HepG2 (cell line): Measurements from ENCODE around the gene SMAP2. TPM values are rescaled to one million over a fixed set of nuclear protein-coding genes. Genes with fewer than 3 reads are reported as not detected.

Experiments used
- BRD4 ChIP-seq: sonication (generic); formaldehyde crosslinking; IDR thresholded peaks from 2 replicates; pipeline ENCODE4 v1.4.0; 2020; ENCODE audit warnings: missing genetic modification reagents
- FOXA1 ChIP-seq, 2 experiments: fragments of 450-650 bp in 1 of 2; sonication (generic) in 1 of 2; formaldehyde crosslinking in 1 of 2; IDR thresholded peaks; 2 replicates each; pipeline versions ENCODE4 v1.4.0 to v1.6.1; 2016 to 2020; ENCODE audit warnings: missing genetic modification reagents in 1 of 2
- IRF9 ChIP-seq: sonication (generic); formaldehyde crosslinking; IDR thresholded peaks from 2 replicates; pipeline ENCODE4 v1.8.0; 2022; ENCODE audit warnings: missing genetic modification reagents, mild to moderate bottlenecking, borderline replicate concordance
- KLF13 ChIP-seq: sonication (generic); formaldehyde crosslinking; IDR thresholded peaks from 2 replicates; pipeline ENCODE4 v1.4.0; 2020; ENCODE audit warnings: mild to moderate bottlenecking, missing genetic modification reagents
- MBNL3 ChIP-seq: fragments of 250-450 bp; sonication (Bioruptor Pico); conservative IDR thresholded peaks from 2 replicates; pipeline ENCODE4 v1.8.0; 2022; ENCODE audit warnings: mild to moderate bottlenecking, inconsistent platforms
- NR2F2 ChIP-seq: IDR thresholded peaks from 2 replicates; pipeline ENCODE4 v1.6.1; 2012; ENCODE audit warnings: low read depth, inconsistent platforms, borderline replicate concordance
- POLR2AphosphoS2 ChIP-seq: IDR thresholded peaks from 2 replicates; pipeline ENCODE4 v1.6.1; 2011; ENCODE audit warnings: low read depth, low read length, improper control_type of control experiment
- RBAK ChIP-seq: sonication (generic); formaldehyde crosslinking; IDR thresholded peaks from 2 replicates; pipeline ENCODE4 v1.5.1; 2020; ENCODE audit warnings: mild to moderate bottlenecking, missing genetic modification reagents
- SALL2 ChIP-seq: sonication (generic); formaldehyde crosslinking; IDR thresholded peaks from 2 replicates; pipeline ENCODE4 v1.8.1; 2023; ENCODE audit warnings: mild to moderate bottlenecking, missing genetic modification reagents, inconsistent platforms
- SUZ12 ChIP-seq: fragments of 150-350 bp; IDR thresholded peaks from 2 replicates; pipeline ENCODE4 v1.6.1; 2014; ENCODE audit warnings: low read depth, low read length
- XRCC5 ChIP-seq: fragments of 200-400 bp; formaldehyde crosslinking; optimal IDR thresholded peaks from 2 replicates; pipeline ENCODE3; 2017; ENCODE audit warnings: mild to moderate bottlenecking, low read length
- ZIK1 ChIP-seq: sonication (generic); formaldehyde crosslinking; IDR thresholded peaks from 2 replicates; pipeline ENCODE4 v1.5.0; 2020; ENCODE audit warnings: mild to moderate bottlenecking, low read depth, missing genetic modification reagents, borderline replicate concordance
- ZNF543 ChIP-seq: sonication (generic); formaldehyde crosslinking; IDR thresholded peaks from 2 replicates; pipeline ENCODE4 v1.4.0; 2020; ENCODE audit warnings: mild to moderate bottlenecking, missing genetic modification reagents
- ZNF768 ChIP-seq: sonication (generic); formaldehyde crosslinking; IDR thresholded peaks from 2 replicates; pipeline ENCODE4 v1.4.0; 2020; ENCODE audit warnings: missing genetic modification reagents
- polyA plus RNA-seq, 8 experiments: library from polyadenylated mRNA; depleted of rRNA in 3 of 8; stranded (reverse) in 7 of 8; unstranded in 1 of 8; fragments of >200 nt; fragmentation: Illumina TruSeq in 4 of 8; extraction: Trizol in 4 of 8; gene quantifications; 2 replicates each; pipeline versions ENCODE4 v1.2.1 to v1.2.3, GENCODE V29; 2011 to 2016; ENCODE audit warnings: low read depth in 4 of 8, missing spikeins in 1 of 8, mixed read lengths in 1 of 8; ENCODE audit not compliant: insufficient read depth in 1 of 8
- total RNA-seq, 5 experiments: library from RNA; depleted of rRNA; stranded (reverse); fragments of >200 nt; fragmentation: Illumina TruSeq; extraction: Trizol; gene quantifications; 2 replicates each; pipeline ENCODE4 v1.2.3, GENCODE V29; 2016; ENCODE audit warnings: low read depth in 1 of 5
- TF ChIP-seq, protein P1 (sequence below): sonication (generic); formaldehyde crosslinking; IDR thresholded peaks from 2 replicates; pipeline ENCODE4 v1.5.1; 2020; ENCODE audit warnings: mild to moderate bottlenecking, missing genetic modification reagents, moderate library complexity
- TF ChIP-seq, protein P2 (sequence below): IDR thresholded peaks from 2 replicates; pipeline ENCODE4 v1.4.0; 2020; ENCODE audit warnings: mild to moderate bottlenecking, missing genetic modification reagents
- TF ChIP-seq, protein P3 (sequence below): sonication (generic); formaldehyde crosslinking; IDR thresholded peaks from 2 replicates; pipeline ENCODE4 v1.8.1; 2022; ENCODE audit warnings: low read depth, mild to moderate bottlenecking, missing genetic modification reagents

Gene SMAP2
- total and polyA plus RNA-seq, 2 of the 13 experiments (the other 11 are each of a cell fraction or from before 2014, with no cell fraction given), result 19.0 to 22.3 TPM

DNA sequence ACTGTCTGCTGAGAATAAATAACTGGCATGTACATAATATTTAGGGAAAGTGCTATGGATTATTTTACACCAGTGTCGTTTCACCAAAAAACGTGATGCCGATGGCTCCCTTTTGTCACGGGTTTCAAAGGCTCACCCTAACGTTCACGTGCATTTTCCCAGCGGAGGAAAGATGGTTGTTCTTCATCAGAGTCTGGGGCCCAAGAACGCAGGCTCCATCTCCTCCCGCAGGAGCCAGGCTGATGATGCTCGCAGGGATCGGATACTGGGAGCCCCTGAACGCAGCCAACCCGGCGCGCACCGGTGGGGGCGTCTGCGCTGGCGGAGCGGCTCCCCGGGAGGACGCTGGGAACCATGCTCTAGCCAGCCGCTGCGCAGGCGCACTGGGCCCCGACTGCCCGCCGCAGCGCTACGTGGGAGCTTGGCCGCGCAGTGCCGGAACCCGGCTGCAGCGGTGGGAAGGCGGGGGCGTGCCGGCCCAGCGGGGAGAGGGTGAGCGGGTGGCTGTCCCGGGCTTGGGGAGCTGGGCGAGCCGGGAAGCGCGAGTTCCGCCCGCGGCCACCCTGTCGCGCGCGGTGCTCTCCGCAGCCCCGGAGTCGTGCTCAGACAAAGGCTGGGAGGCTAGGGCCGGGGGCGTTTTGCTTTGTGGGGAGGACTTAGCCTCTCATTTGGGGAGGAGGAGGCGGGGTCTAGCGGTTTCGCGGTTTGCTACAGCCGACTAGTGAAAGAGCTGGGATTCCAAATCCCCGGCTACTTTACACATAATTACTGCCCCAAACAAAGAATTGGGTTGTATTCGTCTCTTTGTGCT, 76.4 kb downstream of the SMAP2 start, which contains the start of gene ZFP69B (continued):
- TF ChIP-seq, protein P1, sequence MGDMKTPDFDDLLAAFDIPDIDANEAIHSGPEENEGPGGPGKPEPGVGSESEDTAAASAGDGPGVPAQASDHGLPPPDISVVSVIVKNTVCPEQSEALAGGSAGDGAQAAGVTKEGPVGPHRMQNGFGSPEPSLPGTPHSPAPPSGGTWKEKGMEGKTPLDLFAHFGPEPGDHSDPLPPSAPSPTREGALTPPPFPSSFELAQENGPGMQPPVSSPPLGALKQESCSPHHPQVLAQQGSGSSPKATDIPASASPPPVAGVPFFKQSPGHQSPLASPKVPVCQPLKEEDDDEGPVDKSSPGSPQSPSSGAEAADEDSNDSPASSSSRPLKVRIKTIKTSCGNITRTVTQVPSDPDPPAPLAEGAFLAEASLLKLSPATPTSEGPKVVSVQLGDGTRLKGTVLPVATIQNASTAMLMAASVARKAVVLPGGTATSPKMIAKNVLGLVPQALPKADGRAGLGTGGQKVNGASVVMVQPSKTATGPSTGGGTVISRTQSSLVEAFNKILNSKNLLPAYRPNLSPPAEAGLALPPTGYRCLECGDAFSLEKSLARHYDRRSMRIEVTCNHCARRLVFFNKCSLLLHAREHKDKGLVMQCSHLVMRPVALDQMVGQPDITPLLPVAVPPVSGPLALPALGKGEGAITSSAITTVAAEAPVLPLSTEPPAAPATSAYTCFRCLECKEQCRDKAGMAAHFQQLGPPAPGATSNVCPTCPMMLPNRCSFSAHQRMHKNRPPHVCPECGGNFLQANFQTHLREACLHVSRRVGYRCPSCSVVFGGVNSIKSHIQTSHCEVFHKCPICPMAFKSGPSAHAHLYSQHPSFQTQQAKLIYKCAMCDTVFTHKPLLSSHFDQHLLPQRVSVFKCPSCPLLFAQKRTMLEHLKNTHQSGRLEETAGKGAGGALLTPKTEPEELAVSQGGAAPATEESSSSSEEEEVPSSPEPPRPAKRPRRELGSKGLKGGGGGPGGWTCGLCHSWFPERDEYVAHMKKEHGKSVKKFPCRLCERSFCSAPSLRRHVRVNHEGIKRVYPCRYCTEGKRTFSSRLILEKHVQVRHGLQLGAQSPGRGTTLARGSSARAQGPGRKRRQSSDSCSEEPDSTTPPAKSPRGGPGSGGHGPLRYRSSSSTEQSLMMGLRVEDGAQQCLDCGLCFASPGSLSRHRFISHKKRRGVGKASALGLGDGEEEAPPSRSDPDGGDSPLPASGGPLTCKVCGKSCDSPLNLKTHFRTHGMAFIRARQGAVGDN (CRISPR knock-in tag), result peak; percentile 99
- TF ChIP-seq RBAK, result no peak
- TF ChIP-seq ZNF543, result peak; percentile 88
- peak; percentile 84; the same call in 1 of the 2 replicates for TF ChIP-seq BRD4 (CRISPR knock-in tag)
- TF ChIP-seq NR2F2, result no peak
- TF ChIP-seq, protein P2, sequence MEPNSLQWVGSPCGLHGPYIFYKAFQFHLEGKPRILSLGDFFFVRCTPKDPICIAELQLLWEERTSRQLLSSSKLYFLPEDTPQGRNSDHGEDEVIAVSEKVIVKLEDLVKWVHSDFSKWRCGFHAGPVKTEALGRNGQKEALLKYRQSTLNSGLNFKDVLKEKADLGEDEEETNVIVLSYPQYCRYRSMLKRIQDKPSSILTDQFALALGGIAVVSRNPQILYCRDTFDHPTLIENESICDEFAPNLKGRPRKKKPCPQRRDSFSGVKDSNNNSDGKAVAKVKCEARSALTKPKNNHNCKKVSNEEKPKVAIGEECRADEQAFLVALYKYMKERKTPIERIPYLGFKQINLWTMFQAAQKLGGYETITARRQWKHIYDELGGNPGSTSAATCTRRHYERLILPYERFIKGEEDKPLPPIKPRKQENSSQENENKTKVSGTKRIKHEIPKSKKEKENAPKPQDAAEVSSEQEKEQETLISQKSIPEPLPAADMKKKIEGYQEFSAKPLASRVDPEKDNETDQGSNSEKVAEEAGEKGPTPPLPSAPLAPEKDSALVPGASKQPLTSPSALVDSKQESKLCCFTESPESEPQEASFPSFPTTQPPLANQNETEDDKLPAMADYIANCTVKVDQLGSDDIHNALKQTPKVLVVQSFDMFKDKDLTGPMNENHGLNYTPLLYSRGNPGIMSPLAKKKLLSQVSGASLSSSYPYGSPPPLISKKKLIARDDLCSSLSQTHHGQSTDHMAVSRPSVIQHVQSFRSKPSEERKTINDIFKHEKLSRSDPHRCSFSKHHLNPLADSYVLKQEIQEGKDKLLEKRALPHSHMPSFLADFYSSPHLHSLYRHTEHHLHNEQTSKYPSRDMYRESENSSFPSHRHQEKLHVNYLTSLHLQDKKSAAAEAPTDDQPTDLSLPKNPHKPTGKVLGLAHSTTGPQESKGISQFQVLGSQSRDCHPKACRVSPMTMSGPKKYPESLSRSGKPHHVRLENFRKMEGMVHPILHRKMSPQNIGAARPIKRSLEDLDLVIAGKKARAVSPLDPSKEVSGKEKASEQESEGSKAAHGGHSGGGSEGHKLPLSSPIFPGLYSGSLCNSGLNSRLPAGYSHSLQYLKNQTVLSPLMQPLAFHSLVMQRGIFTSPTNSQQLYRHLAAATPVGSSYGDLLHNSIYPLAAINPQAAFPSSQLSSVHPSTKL, result peak; percentile 73; the same call in 1 of the 2 replicates
- no peak for TF ChIP-seq POLR2AphosphoS2
- no peak for TF ChIP-seq FOXA1 (IDR thresholded peaks at IDR 0.05)
- peak; percentile 34; the same call in 1 of the 2 replicates for TF ChIP-seq FOXA1 (CRISPR knock-in tag; IDR thresholded peaks at IDR 0.05)
- no peak for TF ChIP-seq MBNL3 (CRISPR knock-in tag)
- TF ChIP-seq KLF13 (CRISPR knock-in tag), result no peak
- peak; percentile 78 for TF ChIP-seq XRCC5
- TF ChIP-seq SUZ12, result no peak
- peak; percentile 78; the same call in 1 of the 2 replicates for TF ChIP-seq ZNF768 (CRISPR knock-in tag)
- TF ChIP-seq ZIK1 (CRISPR knock-in tag), result no peak
- TF ChIP-seq, protein P3, sequence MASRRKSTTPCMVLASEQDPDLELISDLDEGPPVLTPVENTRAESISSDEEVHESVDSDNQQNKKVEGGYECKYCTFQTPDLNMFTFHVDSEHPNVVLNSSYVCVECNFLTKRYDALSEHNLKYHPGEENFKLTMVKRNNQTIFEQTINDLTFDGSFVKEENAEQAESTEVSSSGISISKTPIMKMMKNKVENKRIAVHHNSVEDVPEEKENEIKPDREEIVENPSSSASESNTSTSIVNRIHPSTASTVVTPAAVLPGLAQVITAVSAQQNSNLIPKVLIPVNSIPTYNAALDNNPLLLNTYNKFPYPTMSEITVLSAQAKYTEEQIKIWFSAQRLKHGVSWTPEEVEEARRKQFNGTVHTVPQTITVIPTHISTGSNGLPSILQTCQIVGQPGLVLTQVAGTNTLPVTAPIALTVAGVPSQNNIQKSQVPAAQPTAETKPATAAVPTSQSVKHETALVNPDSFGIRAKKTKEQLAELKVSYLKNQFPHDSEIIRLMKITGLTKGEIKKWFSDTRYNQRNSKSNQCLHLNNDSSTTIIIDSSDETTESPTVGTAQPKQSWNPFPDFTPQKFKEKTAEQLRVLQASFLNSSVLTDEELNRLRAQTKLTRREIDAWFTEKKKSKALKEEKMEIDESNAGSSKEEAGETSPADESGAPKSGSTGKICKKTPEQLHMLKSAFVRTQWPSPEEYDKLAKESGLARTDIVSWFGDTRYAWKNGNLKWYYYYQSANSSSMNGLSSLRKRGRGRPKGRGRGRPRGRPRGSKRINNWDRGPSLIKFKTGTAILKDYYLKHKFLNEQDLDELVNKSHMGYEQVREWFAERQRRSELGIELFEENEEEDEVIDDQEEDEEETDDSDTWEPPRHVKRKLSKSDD, result peak; percentile 70; the same call in 1 of the 2 replicates
- peak; percentile 42; the same call in 1 of the 2 replicates for TF ChIP-seq SALL2
- peak; percentile 87; the same call in 1 of the 2 replicates for TF ChIP-seq IRF9 (CRISPR knock-in tag)
